ENCODE results near the gene GPAT3.

- TF ChIP-seq CTCF (IDR thresholded peaks at IDR 0.05; ENCODE audit: low read depth, low read length, poor library complexity, severe bottlenecking): no peak
- no peak for TF ChIP-seq EZH2phosphoT487 (IDR thresholded peaks at IDR 0.05; ENCODE audit: borderline replicate concordance, low read length)
These were observed 68.4 kb downstream of the GPAT3 start for GRCh38 chr4:83604321-83604720.
